ENCODE measurements around the gene BET1.

The BET1 gene

DNA sequence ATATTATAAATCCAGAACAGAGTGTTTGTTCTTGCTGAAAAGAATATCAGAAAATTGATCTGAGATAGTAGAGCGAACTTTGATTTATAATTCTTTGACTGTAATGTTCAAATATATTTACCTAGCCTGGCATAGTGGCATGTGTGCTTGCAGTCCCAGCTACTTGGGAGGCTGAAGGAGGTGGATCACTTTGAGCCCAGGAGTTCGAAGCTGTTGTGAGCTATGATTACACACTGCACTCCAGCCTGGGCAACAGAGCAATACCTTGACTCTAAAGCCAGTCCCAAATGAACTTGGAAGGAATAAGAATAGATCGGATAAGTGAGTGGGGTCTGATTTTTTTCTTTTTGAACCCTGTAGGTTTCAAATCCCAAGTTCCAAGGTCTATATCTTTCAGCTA, 59.1 kb downstream of the BET1 start:
- H3K27ac ChIP-seq: no peak overlapping the region
- no peak for DNase-seq (ENCODE audit: low spot score)
- CTCF ChIA-PET: interaction anchor here (0.6 kb wide), 1 partner anchor 15 kb away, joined by 4 read pairs; no protein-coding TSS in a partner anchor
- TF ChIP-seq, protein P1, sequence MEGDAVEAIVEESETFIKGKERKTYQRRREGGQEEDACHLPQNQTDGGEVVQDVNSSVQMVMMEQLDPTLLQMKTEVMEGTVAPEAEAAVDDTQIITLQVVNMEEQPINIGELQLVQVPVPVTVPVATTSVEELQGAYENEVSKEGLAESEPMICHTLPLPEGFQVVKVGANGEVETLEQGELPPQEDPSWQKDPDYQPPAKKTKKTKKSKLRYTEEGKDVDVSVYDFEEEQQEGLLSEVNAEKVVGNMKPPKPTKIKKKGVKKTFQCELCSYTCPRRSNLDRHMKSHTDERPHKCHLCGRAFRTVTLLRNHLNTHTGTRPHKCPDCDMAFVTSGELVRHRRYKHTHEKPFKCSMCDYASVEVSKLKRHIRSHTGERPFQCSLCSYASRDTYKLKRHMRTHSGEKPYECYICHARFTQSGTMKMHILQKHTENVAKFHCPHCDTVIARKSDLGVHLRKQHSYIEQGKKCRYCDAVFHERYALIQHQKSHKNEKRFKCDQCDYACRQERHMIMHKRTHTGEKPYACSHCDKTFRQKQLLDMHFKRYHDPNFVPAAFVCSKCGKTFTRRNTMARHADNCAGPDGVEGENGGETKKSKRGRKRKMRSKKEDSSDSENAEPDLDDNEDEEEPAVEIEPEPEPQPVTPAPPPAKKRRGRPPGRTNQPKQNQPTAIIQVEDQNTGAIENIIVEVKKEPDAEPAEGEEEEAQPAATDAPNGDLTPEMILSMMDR (conservative IDR thresholded peaks at IDR 0.05; ENCODE audit: low read depth): no peak
- POLR2A ChIA-PET (ENCODE audit: low non-redundant PET): no interaction called here

DNA sequence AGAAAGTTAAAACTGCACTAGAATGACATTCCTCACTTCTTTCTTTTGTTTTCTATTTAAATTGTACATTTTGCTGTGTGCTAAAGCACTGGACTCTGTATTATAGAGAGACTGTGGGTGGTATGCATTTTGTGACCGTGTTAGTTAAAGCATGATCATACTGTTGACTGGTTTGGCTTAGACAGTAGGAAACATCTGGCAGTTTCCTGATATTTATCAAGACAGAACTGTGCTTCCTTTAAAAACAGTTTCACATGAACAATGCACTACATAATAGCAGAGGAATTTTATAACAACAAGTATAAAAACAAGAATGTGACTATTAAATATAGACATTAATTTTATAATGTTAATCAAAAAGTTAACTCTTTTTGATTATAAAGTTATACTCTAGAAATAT, 59.5 kb downstream of the BET1 start:
- TF ChIP-seq, protein P1 (conservative IDR thresholded peaks at IDR 0.05; ENCODE audit: low read depth): no peak
- CTCF ChIA-PET: no interaction called here
- H3K27ac ChIP-seq: no peak overlapping the region
- DNase-seq (ENCODE audit: low spot score): no peak
- POLR2A ChIA-PET (ENCODE audit: low non-redundant PET): no interaction called here

DNA sequence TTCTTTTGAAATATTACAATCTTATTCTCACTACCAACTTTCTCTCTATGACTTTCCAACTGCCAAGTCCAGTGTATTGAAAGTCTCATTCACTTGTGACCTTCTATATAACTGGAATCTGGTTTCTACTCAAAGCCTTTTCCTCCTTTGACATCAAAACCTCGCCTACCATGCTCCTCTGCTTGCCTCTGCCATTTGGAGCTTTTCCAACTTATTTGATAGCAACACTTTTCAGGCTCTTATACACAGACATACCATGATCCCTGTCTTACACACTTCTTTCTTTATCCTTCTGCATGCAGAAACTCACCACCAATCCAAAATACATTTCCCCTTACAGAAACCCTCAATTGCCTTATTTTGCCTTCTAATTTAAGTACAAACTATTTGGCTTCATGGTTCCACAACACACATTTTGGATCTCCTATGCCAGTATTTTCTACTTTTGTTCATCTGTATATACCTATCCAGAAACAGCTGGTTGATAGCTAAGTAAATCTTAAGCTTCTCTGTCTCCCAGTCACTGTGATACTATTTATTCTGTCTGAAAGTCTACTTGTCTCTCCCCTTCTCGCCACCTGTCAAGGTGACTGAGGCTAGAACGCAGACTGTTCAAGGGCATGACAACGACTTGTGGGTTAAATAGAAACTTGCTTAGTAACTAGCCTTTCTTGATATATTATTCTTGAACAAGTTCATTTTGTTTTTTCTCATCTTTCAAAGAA, 60.2 kb downstream of the BET1 start:
- TF ChIP-seq, protein P1 (conservative IDR thresholded peaks at IDR 0.05; ENCODE audit: low read depth): no peak
- CTCF ChIA-PET: no interaction called here
- no peak overlapping the region for H3K27ac ChIP-seq
- POLR2A ChIA-PET (ENCODE audit: low non-redundant PET): no interaction called here
- no peak for DNase-seq (ENCODE audit: low spot score)

Measured in RWPE1 (cell line).